ENCODE measurements around the gene IGFL2.

GRCh38 chr19:46181388-46181779 is 33.3 kb downstream of the IGFL2 start:
- TF ChIP-seq POLR2AphosphoS5 (IDR thresholded peaks at IDR 0.05; ENCODE audit: insufficient read depth in 1 of 2, low read depth in 1 of 2), result no peak
- TF ChIP-seq, protein P1, sequence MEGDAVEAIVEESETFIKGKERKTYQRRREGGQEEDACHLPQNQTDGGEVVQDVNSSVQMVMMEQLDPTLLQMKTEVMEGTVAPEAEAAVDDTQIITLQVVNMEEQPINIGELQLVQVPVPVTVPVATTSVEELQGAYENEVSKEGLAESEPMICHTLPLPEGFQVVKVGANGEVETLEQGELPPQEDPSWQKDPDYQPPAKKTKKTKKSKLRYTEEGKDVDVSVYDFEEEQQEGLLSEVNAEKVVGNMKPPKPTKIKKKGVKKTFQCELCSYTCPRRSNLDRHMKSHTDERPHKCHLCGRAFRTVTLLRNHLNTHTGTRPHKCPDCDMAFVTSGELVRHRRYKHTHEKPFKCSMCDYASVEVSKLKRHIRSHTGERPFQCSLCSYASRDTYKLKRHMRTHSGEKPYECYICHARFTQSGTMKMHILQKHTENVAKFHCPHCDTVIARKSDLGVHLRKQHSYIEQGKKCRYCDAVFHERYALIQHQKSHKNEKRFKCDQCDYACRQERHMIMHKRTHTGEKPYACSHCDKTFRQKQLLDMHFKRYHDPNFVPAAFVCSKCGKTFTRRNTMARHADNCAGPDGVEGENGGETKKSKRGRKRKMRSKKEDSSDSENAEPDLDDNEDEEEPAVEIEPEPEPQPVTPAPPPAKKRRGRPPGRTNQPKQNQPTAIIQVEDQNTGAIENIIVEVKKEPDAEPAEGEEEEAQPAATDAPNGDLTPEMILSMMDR (IDR thresholded peaks at IDR 0.05), result no peak

Data from vagina (tissue), 2 donors.